Measurements from ENCODE around the gene ZDHHC13. TPM values are rescaled to one million over a fixed set of nuclear protein-coding genes. Genes with fewer than 3 reads are reported as not detected.

ZDHHC13 gene
- polyA plus RNA-seq, 2 of the 4 experiments (the other 2 are of a cell fraction), result 17.6 to 34.3 TPM

DNA sequence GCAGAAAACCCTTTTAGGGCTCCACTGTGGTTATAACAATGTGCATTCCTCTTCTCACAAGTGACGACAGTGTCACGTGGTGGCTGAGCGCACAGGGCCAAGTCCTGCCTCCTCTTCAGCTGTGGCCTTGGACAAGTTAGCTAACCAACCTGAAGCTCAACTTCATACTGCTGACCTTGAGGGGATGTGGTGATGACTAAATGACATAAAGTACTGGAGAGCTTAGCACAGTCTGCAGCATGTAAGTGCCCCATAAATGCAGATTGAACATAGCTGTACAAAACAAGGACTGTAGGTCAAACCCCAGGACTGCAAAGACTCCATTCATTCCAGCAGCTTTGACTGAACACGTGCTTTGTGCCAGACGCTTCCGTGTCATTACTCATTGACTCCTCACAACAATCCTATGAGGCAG lies 36.4 kb upstream of the ZDHHC13 start:
- FAIRE-seq (no peak), DNase-seq (ENCODE audit: low read depth in 1 of 2, low spot score in 1 of 2) (no peak), ATAC-seq (no peak)
- no peak for TF ChIP-seq EHF (CRISPR knock-in tag; IDR thresholded peaks at IDR 0.05)
- no peak for TF ChIP-seq EP300 (IDR thresholded peaks at IDR 0.05)
- no peak for TF ChIP-seq GATA3 (IDR thresholded peaks at IDR 0.05; ENCODE audit: borderline replicate concordance)
- TF ChIP-seq HEYL (CRISPR knock-in tag; IDR thresholded peaks at IDR 0.05), result no peak
- no peak for TF ChIP-seq RCOR1 (IDR thresholded peaks at IDR 0.05; ENCODE audit: low read depth, low read length)
- no peak for TF ChIP-seq ZFP36 (IDR thresholded peaks at IDR 0.05; ENCODE audit: borderline replicate concordance, partially characterized antibody)
- no peak for TF ChIP-seq ELK1 (IDR thresholded peaks at IDR 0.05; ENCODE audit: low read depth, low read length)
- no peak for TF ChIP-seq SMC3 (IDR thresholded peaks at IDR 0.05)
- TF ChIP-seq ZSCAN20 (CRISPR knock-in tag; IDR thresholded peaks at IDR 0.05), result no peak
- no peak for TF ChIP-seq HDAC2 (IDR thresholded peaks at IDR 0.05)
- TF ChIP-seq CHD2 (IDR thresholded peaks at IDR 0.05; ENCODE audit: low read length, partially characterized antibody), result no peak
- TF ChIP-seq RFX5 (IDR thresholded peaks at IDR 0.05), result no peak
- TF ChIP-seq ESRRA (IDR thresholded peaks at IDR 0.05; ENCODE audit: borderline replicate concordance, low read length), result no peak
- TF ChIP-seq, protein P1, sequence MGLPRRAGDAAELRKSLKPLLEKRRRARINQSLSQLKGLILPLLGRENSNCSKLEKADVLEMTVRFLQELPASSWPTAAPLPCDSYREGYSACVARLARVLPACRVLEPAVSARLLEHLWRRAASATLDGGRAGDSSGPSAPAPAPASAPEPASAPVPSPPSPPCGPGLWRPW (IDR thresholded peaks at IDR 0.05), result no peak
- TF ChIP-seq, protein P2, sequence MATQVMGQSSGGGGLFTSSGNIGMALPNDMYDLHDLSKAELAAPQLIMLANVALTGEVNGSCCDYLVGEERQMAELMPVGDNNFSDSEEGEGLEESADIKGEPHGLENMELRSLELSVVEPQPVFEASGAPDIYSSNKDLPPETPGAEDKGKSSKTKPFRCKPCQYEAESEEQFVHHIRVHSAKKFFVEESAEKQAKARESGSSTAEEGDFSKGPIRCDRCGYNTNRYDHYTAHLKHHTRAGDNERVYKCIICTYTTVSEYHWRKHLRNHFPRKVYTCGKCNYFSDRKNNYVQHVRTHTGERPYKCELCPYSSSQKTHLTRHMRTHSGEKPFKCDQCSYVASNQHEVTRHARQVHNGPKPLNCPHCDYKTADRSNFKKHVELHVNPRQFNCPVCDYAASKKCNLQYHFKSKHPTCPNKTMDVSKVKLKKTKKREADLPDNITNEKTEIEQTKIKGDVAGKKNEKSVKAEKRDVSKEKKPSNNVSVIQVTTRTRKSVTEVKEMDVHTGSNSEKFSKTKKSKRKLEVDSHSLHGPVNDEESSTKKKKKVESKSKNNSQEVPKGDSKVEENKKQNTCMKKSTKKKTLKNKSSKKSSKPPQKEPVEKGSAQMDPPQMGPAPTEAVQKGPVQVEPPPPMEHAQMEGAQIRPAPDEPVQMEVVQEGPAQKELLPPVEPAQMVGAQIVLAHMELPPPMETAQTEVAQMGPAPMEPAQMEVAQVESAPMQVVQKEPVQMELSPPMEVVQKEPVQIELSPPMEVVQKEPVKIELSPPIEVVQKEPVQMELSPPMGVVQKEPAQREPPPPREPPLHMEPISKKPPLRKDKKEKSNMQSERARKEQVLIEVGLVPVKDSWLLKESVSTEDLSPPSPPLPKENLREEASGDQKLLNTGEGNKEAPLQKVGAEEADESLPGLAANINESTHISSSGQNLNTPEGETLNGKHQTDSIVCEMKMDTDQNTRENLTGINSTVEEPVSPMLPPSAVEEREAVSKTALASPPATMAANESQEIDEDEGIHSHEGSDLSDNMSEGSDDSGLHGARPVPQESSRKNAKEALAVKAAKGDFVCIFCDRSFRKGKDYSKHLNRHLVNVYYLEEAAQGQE (IDR thresholded peaks at IDR 0.05), result no peak
- TF ChIP-seq ZNF302 (CRISPR knock-in tag; IDR thresholded peaks at IDR 0.05), result no peak
- TF ChIP-seq KDM1A (IDR thresholded peaks at IDR 0.05; ENCODE audit: low read depth), result no peak
- TF ChIP-seq PBX3 (IDR thresholded peaks at IDR 0.05), result no peak
- H3K27ac ChIP-seq, result no peak overlapping the region
- ChIA-PET CTCF (interaction anchor here (1.0 to 2.9 kb wide), 5 partner anchors 9 to 662 kb away, joined by 3 to 18 read pairs (median 5); no protein-coding TSS in a partner anchor), POLR2A (no interaction called here)
- H3K9me3 ChIP-seq, result no peaks in the 10 kb centered on the region
- no peaks in the 10 kb centered on the region for H3K4me1 ChIP-seq
- no peak overlapping the region for H3K4me2 ChIP-seq
- WGBS (ENCODE audit: missing lambda C conversion rate), result 47% methylated on average over 6 of the region's 6 CpGs
- no peak overlapping the region for H3K4me3 ChIP-seq

GRCh38 chr11:19083166-19083565 lies 33.8 kb upstream of the ZDHHC13 start:
- no peak for FAIRE-seq
- 13% methylated on average over 1 of the region's 1 CpG for WGBS (ENCODE audit: missing lambda C conversion rate)
- ChIA-PET CTCF (interaction anchor here (1.7 kb wide), 1 partner anchor 12 kb away, joined by 11 read pairs; no protein-coding TSS in a partner anchor), POLR2A (no interaction called here)
- Histone ChIP-seq H3K9me3 (no peaks in the 10 kb centered on the region), H3K4me1 (no peaks in the 10 kb centered on the region), H3K27ac (no peak overlapping the region), H3K4me3 (no peak overlapping the region), H3K4me2 (no peak overlapping the region)
- no peak for ATAC-seq
- no peak for TF ChIP-seq JUN (IDR thresholded peaks at IDR 0.05)
- TF ChIP-seq NPAS2 (CRISPR knock-in tag; IDR thresholded peaks at IDR 0.05; ENCODE audit: borderline replicate concordance), result no peak
- TF ChIP-seq ESRRA (IDR thresholded peaks at IDR 0.05; ENCODE audit: borderline replicate concordance, low read length), result no peak
- TF ChIP-seq RNF2 (IDR thresholded peaks at IDR 0.05; ENCODE audit: borderline replicate concordance, low read depth), result no peak
- TF ChIP-seq, protein P1 (IDR thresholded peaks at IDR 0.05), result no peak
- TF ChIP-seq ZSCAN20 (CRISPR knock-in tag; IDR thresholded peaks at IDR 0.05), result no peak
- no peak for TF ChIP-seq CBX8 (IDR thresholded peaks at IDR 0.05)
- TF ChIP-seq, protein P2 (IDR thresholded peaks at IDR 0.05), result no peak
- TF ChIP-seq E2F6 (IDR thresholded peaks at IDR 0.05; ENCODE audit: borderline replicate concordance, low read depth), result no peak
- no peak for DNase-seq (ENCODE audit: low read depth in 1 of 2, low spot score in 1 of 2)
